SJCRH30 (cell line): ENCODE data around the gene APP. TPM values are rescaled to one million over a fixed set of nuclear protein-coding genes. Genes with fewer than 3 reads are reported as not detected.

ENCODE experiments used
- DNase-seq, 2 experiments: peaks; one replicate each; pipeline ENCODE4 v3.0.0-alpha.2; 2015 to 2020
- H3K27ac ChIP-seq: fragments of 250-450 bp; sonication (Bioruptor Pico); 2 replicates; pipeline ENCODE4 v1.5.1; 2020; ENCODE audit warnings: mild to moderate bottlenecking, moderate library complexity
- H3K27me3 ChIP-seq: fragments of 250-450 bp; sonication (Bioruptor Pico); 2 replicates; pipeline ENCODE4 v1.5.1; 2020; ENCODE audit warnings: mild to moderate bottlenecking, moderate library complexity
- H3K36me3 ChIP-seq: fragments of 250-450 bp; sonication (Bioruptor Pico); 2 replicates; pipeline ENCODE4 v1.5.1; 2020; ENCODE audit warnings: mild to moderate bottlenecking, moderate library complexity
- H3K4me1 ChIP-seq: fragments of 250-450 bp; sonication (Bioruptor Pico); 2 replicates; pipeline ENCODE4 v1.5.1; 2020; ENCODE audit warnings: mild to moderate bottlenecking, moderate library complexity
- H3K4me3 ChIP-seq: fragments of 250-450 bp; sonication (Bioruptor Pico); 2 replicates; pipeline ENCODE4 v1.5.1; 2020; ENCODE audit warnings: mild to moderate bottlenecking, moderate library complexity
- H3K9me3 ChIP-seq: fragments of 250-450 bp; sonication (Bioruptor Pico); replicated peaks from 2 replicates; pipeline ENCODE4 v1.5.1; 2020; ENCODE audit warnings: mild to moderate bottlenecking, moderate library complexity
- total RNA-seq: library from RNA; depleted of rRNA; stranded (reverse); fragments of >200 nt; shearing (Covaris generic); gene quantifications from 2 replicates; pipeline ENCODE4 v1.2.3, GENCODE V29; 2014

Gene APP
- total RNA-seq, 1 experiment from 2014 or later = 399 TPM

DNA sequence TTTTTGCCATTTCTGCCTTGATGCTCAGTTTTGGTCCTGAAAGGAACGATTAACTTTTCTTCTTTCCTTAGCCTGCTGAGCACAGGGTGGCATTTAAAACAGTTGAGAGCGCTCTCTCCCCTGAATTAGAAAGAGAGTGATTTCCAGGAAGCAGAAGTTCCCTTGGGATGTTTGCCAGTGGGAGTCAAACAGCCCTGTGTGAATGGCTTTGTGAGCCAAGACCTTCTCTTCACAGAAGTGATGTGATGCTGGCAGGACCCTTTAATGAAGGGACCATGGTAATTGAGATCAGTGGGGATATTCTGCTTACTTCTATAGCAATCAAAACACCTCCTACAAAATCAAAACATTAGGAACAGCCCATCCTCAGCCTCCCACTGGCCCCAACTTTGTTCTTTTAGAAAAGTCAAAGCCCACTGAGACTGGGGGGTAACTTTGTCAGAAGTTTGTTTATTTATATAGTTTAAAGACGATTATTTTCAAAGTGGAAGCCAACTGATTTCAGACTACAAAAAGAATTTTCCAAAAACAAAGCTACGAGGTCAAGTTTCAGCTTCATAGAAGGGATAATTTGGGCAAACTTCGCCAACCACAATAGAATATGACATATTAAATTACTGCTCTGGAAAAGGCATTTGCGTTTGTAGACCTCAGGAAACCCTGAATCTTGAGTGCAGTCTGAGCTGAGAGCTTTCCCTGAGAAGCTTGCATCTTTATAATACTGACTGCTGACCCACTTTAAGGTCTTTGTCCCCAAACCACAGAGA lies 313.1 kb downstream of the APP start:
- H3K36me3 ChIP-seq = no peaks in the 10 kb centered on the region
- H3K9me3 ChIP-seq = peaks cover 6% of the 10 kb centered on the region; the same call in 1 of the 2 replicates
- H3K4me1 ChIP-seq = peaks cover 4% of the 10 kb centered on the region
- no peak overlapping the region for H3K27ac ChIP-seq
- no peak overlapping the region for H3K4me3 ChIP-seq
- no peaks in the 10 kb centered on the region for H3K27me3 ChIP-seq
- peak in 1 of 2 experiments; percentile 44 for DNase-seq

DNA sequence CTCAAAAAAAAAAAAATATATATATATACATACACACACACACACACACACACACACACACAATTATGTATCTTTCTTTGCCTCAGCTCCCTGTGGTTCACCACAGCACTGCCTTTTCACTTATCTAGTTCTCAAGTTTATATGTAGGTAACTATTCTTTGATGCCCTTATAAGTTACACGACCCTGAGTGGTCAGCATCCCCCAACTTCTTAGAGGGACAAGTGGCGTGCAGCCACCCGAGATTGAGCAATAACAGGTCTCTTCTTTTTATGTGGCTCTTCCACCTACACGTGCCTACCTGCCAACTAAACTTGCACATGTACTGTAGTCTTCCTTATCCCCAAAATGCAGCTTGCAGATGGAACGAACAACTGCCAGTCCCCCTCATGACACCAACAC lies 315.0 kb downstream of the APP start:
- DNase-seq = no peak
- Histone ChIP-seq H3K36me3 (no peaks in the 10 kb centered on the region), H3K9me3 (peaks cover 6% of the 10 kb centered on the region; the same call in 1 of the 2 replicates), H3K4me1 (peaks cover 4% of the 10 kb centered on the region), H3K27me3 (no peaks in the 10 kb centered on the region), H3K4me3 (no peak overlapping the region), H3K27ac (no peak overlapping the region)

DNA sequence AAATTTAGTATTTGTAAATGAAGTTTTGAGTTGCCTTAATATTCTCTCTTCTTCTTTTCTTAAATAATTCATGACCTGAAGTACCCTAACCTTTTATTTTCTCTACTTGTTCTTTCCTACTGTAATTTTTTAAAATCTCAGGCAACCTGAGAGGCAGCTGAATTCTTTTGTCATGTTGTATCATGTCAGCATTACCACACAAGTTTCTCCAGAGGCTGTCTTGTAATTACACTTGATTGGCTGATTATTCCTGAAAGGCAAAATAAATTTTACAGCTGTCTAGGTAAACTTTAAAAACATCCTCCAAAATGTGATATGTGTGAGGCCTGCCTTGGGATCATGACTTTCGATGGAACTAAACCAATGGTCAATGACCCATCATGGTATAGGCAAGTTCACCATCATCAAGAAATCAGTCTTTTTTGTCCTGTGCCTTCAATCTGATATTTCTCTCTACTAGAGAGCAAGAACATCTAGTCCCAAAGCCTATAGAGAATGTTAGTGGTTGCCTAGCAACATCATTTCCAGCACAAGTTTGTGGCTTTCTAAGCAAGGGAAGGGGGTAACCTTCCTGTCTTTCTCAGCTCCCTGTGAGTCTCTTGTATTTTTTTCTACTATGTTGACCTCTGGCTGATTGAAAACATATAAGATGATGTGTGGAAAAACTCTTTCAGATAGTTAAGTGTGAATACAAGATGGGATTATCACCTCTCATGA lies 320.3 kb downstream of the APP start:
- no peaks in the 10 kb centered on the region for H3K4me1 ChIP-seq
- 0 out of 2 replicates have a peak, but pooled peaks cover 6% of the 10 kb centered on the region for H3K9me3 ChIP-seq

DNA sequence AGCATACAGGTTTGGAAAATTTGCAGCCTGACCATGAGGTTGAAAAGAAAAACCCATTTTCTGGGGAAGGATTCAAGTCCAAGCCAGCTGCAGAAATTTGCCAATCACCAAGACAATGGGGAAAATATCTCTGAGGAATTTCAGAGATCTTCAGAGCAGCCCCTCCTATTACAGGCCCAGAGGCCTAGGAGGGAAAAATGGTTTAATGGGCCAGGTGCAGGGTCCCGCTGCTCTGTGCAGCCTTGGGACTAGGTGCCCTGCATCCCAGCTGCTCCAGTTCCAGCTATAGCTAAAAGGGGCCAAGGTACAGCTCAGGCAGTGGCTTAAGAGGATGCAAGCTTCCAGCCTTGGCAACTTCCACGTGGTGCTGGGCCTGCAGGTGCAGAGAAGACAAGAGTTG lies 322.3 kb downstream of the APP start:
- Histone ChIP-seq H3K27me3 (no peaks in the 10 kb centered on the region), H3K4me1 (no peaks in the 10 kb centered on the region), H3K9me3 (0 out of 2 replicates have a peak, but pooled peaks cover 4% of the 10 kb centered on the region), H3K36me3 (no peaks in the 10 kb centered on the region), H3K4me3 (no peak overlapping the region), H3K27ac (no peak overlapping the region)
- DNase-seq = no peak

More for the DNA sequence above, 320.3 kb downstream of the APP start:
- Histone ChIP-seq H3K27me3 (no peaks in the 10 kb centered on the region), H3K27ac (no peak overlapping the region), H3K36me3 (no peaks in the 10 kb centered on the region), H3K4me3 (no peak overlapping the region)
- DNase-seq = no peak

DNA sequence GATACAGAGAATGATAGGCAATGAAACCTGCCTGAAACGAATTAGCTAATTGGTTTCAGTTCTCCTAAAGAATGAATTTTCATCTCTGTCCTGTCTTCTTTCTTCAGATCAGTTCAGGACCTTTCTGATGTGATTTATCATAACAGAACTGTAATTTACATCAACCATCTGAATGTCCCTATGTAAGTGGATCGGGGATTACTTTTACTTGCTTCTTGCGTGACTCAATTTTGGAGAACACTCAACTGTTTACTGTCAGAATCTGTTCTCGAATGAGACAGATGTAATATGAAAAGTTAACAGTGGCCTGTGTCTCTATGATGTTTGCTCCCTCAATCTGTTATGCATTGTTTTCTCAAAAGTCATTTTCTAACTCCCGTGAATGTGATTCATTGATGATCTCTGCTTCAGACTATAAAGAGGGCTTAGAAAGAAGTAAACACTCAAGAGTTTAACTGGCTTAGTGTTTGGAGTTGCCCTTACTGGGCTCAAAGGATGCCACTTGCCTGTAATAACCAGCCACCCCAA lies 324.8 kb downstream of the APP start:
- H3K4me1 ChIP-seq = no peaks in the 10 kb centered on the region
- no peaks in the 10 kb centered on the region for H3K27me3 ChIP-seq
- no peaks in the 10 kb centered on the region for H3K36me3 ChIP-seq
- no peak overlapping the region for H3K27ac ChIP-seq
- H3K9me3 ChIP-seq = 0 out of 2 replicates have a peak, but pooled peaks cover 3% of the 10 kb centered on the region
- no peak overlapping the region for H3K4me3 ChIP-seq
- no peak for DNase-seq

DNA sequence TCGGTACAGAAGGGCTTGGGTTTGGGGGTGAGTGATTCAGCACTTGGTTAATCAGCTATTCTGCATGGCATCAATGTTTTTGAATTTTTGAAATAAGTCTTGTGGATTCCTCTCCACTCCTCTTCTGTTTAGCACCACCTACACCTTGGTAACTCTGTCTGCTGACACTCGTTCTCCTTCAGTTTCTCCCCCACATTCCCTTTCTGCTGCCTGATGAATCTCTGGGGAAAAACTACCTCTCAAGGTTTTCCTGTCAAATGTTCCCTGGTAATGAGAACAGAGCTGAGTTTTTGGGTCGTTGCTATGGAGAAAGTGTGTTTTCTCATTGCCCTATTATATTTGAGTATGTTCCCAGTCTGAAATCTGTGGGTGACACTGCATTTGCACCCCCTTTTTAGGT lies 327.6 kb downstream of the APP start:
- no peaks in the 10 kb centered on the region for H3K36me3 ChIP-seq
- no peaks in the 10 kb centered on the region; the same call in 1 of the 2 replicates for H3K9me3 ChIP-seq
- no peak overlapping the region for H3K4me3 ChIP-seq
- H3K27me3 ChIP-seq = no peaks in the 10 kb centered on the region
- H3K27ac ChIP-seq = no peak overlapping the region
- no peaks in the 10 kb centered on the region for H3K4me1 ChIP-seq
- no peak for DNase-seq

DNA sequence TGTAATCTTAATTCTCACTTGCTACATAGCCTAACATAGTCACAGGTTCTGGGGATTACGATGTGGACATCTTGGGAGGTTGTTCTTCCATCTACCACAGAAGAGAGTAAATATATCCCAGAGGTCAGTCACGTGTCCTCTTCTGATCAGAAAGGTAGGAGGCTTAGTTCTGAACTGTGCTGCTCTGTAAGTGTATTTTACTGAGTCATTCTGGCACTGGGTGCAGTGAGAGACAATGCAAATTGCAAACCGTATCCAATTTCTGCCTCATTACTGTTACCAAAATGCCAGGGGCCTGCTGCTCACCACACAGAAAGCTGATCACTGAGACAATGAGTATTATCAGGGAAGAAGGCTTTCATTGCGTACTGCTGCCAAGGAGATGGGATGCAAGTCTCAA lies 331.8 kb downstream of the APP start:
- peaks cover 3% of the 10 kb centered on the region; the same call in 1 of the 2 replicates for H3K9me3 ChIP-seq
- H3K27me3 ChIP-seq = no peaks in the 10 kb centered on the region
- DNase-seq = peak in 1 of 2 experiments; percentile 24
- peaks cover 15% of the 10 kb centered on the region for H3K4me1 ChIP-seq
- H3K27ac ChIP-seq = peak overlapping the region; percentile 2; the same call in 1 of the 2 replicates
- no peaks in the 10 kb centered on the region for H3K36me3 ChIP-seq
- no peak overlapping the region for H3K4me3 ChIP-seq

DNA sequence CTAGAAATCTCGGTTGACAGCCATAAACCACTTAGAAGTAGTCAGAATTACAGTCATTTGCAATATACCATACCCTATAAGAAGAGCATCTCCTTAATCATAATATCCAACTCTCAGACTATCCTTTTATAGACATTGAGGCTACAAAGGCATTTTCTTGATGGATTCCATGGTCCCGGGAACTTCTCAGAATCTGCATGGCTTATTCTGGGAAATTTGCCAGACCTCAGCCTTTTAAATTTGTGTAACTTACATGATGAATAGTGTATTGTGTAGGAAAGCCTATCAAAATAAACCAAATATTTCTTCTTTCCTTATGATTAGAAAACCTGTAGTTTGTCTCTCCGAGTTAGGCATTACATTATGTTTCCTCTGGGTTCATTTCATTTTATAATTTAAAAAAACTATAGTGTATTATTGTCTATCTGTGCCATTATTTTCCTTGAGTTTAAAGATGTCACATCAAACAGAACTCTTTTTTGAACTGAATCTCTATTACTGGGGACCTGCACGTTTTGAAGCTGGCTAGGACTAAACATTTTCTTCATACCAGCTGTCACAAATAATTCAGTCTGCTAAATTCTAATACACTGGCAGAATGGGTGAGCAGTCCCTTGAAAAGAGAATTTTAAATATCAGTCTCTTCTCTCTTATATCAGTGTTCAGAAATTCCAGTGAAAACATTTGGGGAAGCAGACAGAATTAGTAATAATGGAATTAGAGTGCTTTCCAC lies 332.9 kb downstream of the APP start:
- DNase-seq = peak; percentile 67 to 89
- H3K4me3 ChIP-seq = no peak overlapping the region

DNA sequence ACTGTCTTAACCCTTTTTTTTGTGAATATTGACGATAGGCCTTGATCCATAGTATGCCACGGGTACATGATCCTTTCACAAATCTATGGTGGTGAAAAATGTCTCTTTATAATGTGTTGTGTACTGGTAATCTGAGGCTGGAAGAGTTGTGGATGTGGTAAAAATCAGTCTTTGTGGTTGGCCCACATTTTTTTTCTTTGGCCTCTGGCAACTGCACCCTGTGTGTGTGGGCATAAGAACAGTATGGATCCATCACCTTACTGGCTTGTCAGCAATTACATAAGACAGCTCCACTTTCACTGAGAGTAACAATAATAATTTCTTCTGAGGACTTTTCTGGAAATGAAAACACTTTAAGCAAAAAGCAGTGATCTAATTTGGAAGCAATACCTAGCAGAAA lies 334.2 kb downstream of the APP start:
- no peak overlapping the region for H3K27ac ChIP-seq
- DNase-seq = peak in 1 of 2 experiments; percentile 54
- H3K36me3 ChIP-seq = no peaks in the 10 kb centered on the region

More for the DNA sequence above, 332.9 kb downstream of the APP start:
- Histone ChIP-seq H3K27me3 (no peaks in the 10 kb centered on the region), H3K9me3 (peaks cover 7% of the 10 kb centered on the region; the same call in 1 of the 2 replicates), H3K4me1 (peaks cover 15% of the 10 kb centered on the region), H3K36me3 (no peaks in the 10 kb centered on the region), H3K27ac (peak overlapping the region; percentile 2; the same call in 1 of the 2 replicates)

DNA sequence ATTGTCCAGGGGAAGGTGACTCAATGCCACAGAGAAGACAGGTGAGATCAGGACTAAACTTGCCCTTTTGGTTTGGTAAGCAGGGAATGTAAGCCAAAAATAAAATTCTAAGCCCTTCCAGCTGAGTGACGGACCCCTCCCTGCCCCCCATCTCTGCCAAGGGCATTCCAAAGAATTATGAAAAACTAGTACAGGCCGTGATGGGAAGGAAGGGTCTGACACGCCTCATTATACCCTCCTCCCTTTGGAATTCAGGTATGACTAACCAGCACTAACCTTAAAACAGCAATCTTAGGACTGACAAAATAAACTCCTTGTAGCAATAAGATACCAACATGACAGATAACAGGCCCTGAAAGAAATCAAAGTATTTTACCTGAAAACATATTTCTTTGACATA lies 336.2 kb downstream of the APP start:
- peaks cover 15% of the 10 kb centered on the region for H3K4me1 ChIP-seq
- no peak overlapping the region for H3K4me3 ChIP-seq
- peaks cover 9% of the 10 kb centered on the region; the same call in 1 of the 2 replicates for H3K9me3 ChIP-seq
- H3K27ac ChIP-seq = no peak overlapping the region
- H3K36me3 ChIP-seq = no peaks in the 10 kb centered on the region
- DNase-seq = no peak
- H3K27me3 ChIP-seq = no peaks in the 10 kb centered on the region

More for the DNA sequence above, 334.2 kb downstream of the APP start:
- H3K4me3 ChIP-seq = no peak overlapping the region
- H3K4me1 ChIP-seq = peaks cover 15% of the 10 kb centered on the region
- H3K9me3 ChIP-seq = peaks cover 9% of the 10 kb centered on the region; the same call in 1 of the 2 replicates
- H3K27me3 ChIP-seq = no peaks in the 10 kb centered on the region

DNA sequence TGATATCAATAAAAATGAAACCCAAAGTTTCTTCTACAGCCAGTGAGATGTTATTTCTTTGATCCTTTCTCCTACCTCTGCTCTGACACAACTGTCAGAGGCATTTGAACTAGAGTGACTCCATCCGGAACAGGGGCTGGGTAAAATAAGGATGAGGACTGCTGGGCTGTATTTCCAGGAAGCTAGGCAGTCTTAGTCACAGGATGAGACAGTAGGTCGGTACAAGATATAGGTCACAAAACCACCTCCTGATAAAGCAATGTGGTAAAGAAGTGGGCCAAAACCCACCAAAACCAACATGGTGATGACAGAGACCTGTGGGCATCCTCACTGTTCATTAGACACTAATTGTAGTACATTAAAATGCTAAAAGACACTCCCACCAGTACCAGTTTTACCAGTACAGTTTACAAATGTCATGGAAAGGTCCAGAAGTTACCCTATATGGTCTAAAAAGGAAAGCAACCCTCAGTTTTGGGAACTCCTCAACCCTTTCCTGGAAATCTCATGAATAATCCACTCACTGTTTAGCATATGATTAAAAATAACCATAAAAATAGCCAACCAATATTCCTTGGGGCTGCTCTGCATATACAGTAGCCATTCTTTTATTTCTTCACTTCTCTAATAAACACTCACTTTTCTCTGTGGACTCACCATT lies 339.1 kb downstream of the APP start:
- no peak for DNase-seq
- H3K9me3 ChIP-seq = peaks cover 9% of the 10 kb centered on the region; the same call in 1 of the 2 replicates
- peaks cover 4% of the 10 kb centered on the region for H3K4me1 ChIP-seq
- no peak overlapping the region for H3K27ac ChIP-seq
- no peak overlapping the region for H3K4me3 ChIP-seq
- no peaks in the 10 kb centered on the region for H3K36me3 ChIP-seq
- H3K27me3 ChIP-seq = no peaks in the 10 kb centered on the region
